ENCODE results near the gene HES5.

Gene HES5

GRCh38 chr1:2525920-2526823, 3.9 kb downstream of the HES5 start, which contains the start of gene PANK4:
PANK4 (minus strand) TSS chr1:2526596; CDS start chr1:2526587, 9 bp downstream.
- peak within 1 kb of the TSS; percentile 86 for H3K4me3 ChIP-seq (ENCODE audit: low read depth, low read length)
- peak; percentile 23 for TF ChIP-seq CTCF (IDR thresholded peaks at IDR 0.05; ENCODE audit: low read depth, low read length, missing control alignments)
- in situ Hi-C loops (cut with HindIII; ENCODE audit: low sequenced_read_pairs): no loop called here
- peak; percentile 84 for DNase-seq (ENCODE audit: low read depth)

- H3K4me3 ChIP-seq (ENCODE audit: low read depth, low read length): peak overlapping the region; percentile 86
- TF ChIP-seq CTCF (IDR thresholded peaks at IDR 0.05; ENCODE audit: low read depth, low read length, missing control alignments): no peak
- DNase-seq (ENCODE audit: low read depth): no peak
- in situ Hi-C loops (cut with HindIII; ENCODE audit: low sequenced_read_pairs): no loop called here
Measured at GRCh38 chr1:2525572-2525919, 4.5 kb downstream of the HES5 start.

- DNase-seq (ENCODE audit: low read depth): no peak
- no peak overlapping the region for H3K4me3 ChIP-seq (ENCODE audit: low read depth, low read length)
- in situ Hi-C loops (cut with HindIII; ENCODE audit: low sequenced_read_pairs): no loop called here
- no peak for TF ChIP-seq CTCF (IDR thresholded peaks at IDR 0.05; ENCODE audit: low read depth, low read length, missing control alignments)
Measured at GRCh38 chr1:2523891-2524609, 6.0 kb downstream of the HES5 start.

GRCh38 chr1:2523191-2523890, 6.7 kb downstream of the HES5 start:
- no peak for TF ChIP-seq CTCF (IDR thresholded peaks at IDR 0.05; ENCODE audit: low read depth, low read length, missing control alignments)
- no peak overlapping the region for H3K4me3 ChIP-seq (ENCODE audit: low read depth, low read length)
- no peak for DNase-seq (ENCODE audit: low read depth)
- in situ Hi-C loops (cut with HindIII; ENCODE audit: low sequenced_read_pairs): no loop called here

GRCh38 chr1:2522230-2522629, 7.8 kb downstream of the HES5 start:
- in situ Hi-C loops (cut with HindIII; ENCODE audit: low sequenced_read_pairs): no loop called here
- TF ChIP-seq CTCF (IDR thresholded peaks at IDR 0.05; ENCODE audit: low read depth, low read length, missing control alignments): no peak
- no peak for DNase-seq (ENCODE audit: low read depth)
- no peak overlapping the region for H3K4me3 ChIP-seq (ENCODE audit: low read depth, low read length)

GRCh38 chr1:2520806-2521205, 9.3 kb downstream of the HES5 start:
- DNase-seq (ENCODE audit: low read depth): no peak
- no peak overlapping the region for H3K4me3 ChIP-seq (ENCODE audit: low read depth, low read length)
- no peak for TF ChIP-seq CTCF (IDR thresholded peaks at IDR 0.05; ENCODE audit: low read depth, low read length, missing control alignments)
- in situ Hi-C loops (cut with HindIII; ENCODE audit: low sequenced_read_pairs): no loop called here
